CD4-positive, alpha-beta memory T cell (primary cell): ENCODE results near the gene CDKN1A. TPM values are rescaled to one million over a fixed set of nuclear protein-coding genes. Genes with fewer than 3 reads are reported as not detected.
A peak's percentile ranks its signal among the peaks of the same experiment; 100 is the strongest.

Experiments
- CTCF ChIA-PET: fragments of 350-600 bp; sonication (Branson Sonifier 250); formaldehyde crosslinking; loops from one replicate; lab custom pipeline; 2021; ENCODE audit warnings: inconsistent platforms; ENCODE audit not compliant: partially characterized antibody; lab: Charles Lee
- POLR2A ChIA-PET: fragments of 350-600 bp; sonication (Branson Sonifier 250); formaldehyde crosslinking; loops from one replicate; lab custom pipeline; 2021; ENCODE audit not compliant: partially characterized antibody; lab: Charles Lee
- DNase-seq, 5 donors: peaks; one replicate each; pipeline versions ENCODE4 v3.0.0 to v3.0.0-alpha.2; 2020 to 2022; ENCODE audit warnings: mixed read lengths in 1 of 5
- H3K27ac ChIP-seq: one replicate; pipeline ENCODE4 v1.7.0; 2013; ENCODE audit warnings: low read depth, low read length
- H3K27me3 ChIP-seq: 2 replicates; pipeline ENCODE4 v1.7.0; 2013; ENCODE audit warnings: mild to moderate bottlenecking, low read length, moderate library complexity; ENCODE audit not compliant: insufficient read depth
- H3K36me3 ChIP-seq: 2 replicates; pipeline ENCODE4 v1.7.0; 2013; ENCODE audit warnings: mild to moderate bottlenecking, low read length, moderate library complexity; ENCODE audit not compliant: insufficient read depth
- H3K4me1 ChIP-seq: 2 replicates; pipeline ENCODE4 v1.7.0; 2013; ENCODE audit warnings: mild to moderate bottlenecking, low read length, moderate library complexity; ENCODE audit not compliant: insufficient read depth
- H3K4me3 ChIP-seq, 2 donors: one replicate each; pipeline ENCODE4 v1.7.0; 2013; ENCODE audit warnings: low read length in 2 of 2, mild to moderate bottlenecking in 1 of 2
- H3K9me3 ChIP-seq, 2 donors: one replicate each; pipeline ENCODE4 v1.7.0; 2013; ENCODE audit warnings: low read length in 2 of 2, control low read depth in 1 of 2; ENCODE audit not compliant: control insufficient read depth in 1 of 2
- H3K27ac Mint-ChIP-seq, 7 donors: one replicate each; pipeline ENCODE4 v1.8.0; 2020 to 2021; ENCODE audit warnings: mixed read lengths in 7 of 7, mild to moderate bottlenecking in 6 of 7, inconsistent platforms in 3 of 7, moderate library complexity in 3 of 7
- H3K27me3 Mint-ChIP-seq, 2 donors: one replicate each; pipeline ENCODE4 v1.8.0; 2020 to 2021; ENCODE audit warnings: mixed read lengths in 2 of 2
- H3K36me3 Mint-ChIP-seq, 2 donors: one replicate each; pipeline ENCODE4 v1.8.0; 2020 to 2021; ENCODE audit warnings: mixed read lengths in 2 of 2, inconsistent platforms in 1 of 2, mild to moderate bottlenecking in 1 of 2
- H3K4me1 Mint-ChIP-seq, 4 donors: one replicate each; pipeline ENCODE4 v1.8.0; 2020 to 2021; ENCODE audit warnings: mixed read lengths in 4 of 4, mild to moderate bottlenecking in 1 of 4
- H3K4me3 Mint-ChIP-seq, 8 donors: one replicate each; pipeline ENCODE4 v1.8.0; 2020 to 2021; ENCODE audit warnings: mixed read lengths in 8 of 8, mild to moderate bottlenecking in 7 of 8, moderate library complexity in 6 of 8, inconsistent platforms in 3 of 8
- H3K9me3 Mint-ChIP-seq, 8 donors: one replicate each; pipeline ENCODE4 v1.8.0; 2020 to 2021; ENCODE audit warnings: mixed read lengths in 8 of 8, mild to moderate bottlenecking in 5 of 8, inconsistent platforms in 3 of 8, moderate library complexity in 1 of 8
- intact Hi-C: fragments of 100-400 bp; cut with micrococcal nuclease; formaldehyde crosslinking; loops from one replicate; pipeline ENCODE4 v1.15.1; 2023
- polyA plus RNA-seq, 2 donors: library from polyadenylated mRNA; unstranded; fragments of 300-500 nt; fragmentation: Illumina TruSeq; gene quantifications; one replicate each; pipeline ENCODE4 v1.2.3, GENCODE V29; 2021
- total RNA-seq, 2 experiments: library from RNA; stranded (reverse); gene quantifications; one replicate each; pipeline ENCODE4 v1.2.3, GENCODE V29; 2021

Gene CDKN1A
- total and polyA plus RNA-seq, 4 experiments from 2014 or later: 3.3 to 20.6 (median 11.7) TPM

DNA sequence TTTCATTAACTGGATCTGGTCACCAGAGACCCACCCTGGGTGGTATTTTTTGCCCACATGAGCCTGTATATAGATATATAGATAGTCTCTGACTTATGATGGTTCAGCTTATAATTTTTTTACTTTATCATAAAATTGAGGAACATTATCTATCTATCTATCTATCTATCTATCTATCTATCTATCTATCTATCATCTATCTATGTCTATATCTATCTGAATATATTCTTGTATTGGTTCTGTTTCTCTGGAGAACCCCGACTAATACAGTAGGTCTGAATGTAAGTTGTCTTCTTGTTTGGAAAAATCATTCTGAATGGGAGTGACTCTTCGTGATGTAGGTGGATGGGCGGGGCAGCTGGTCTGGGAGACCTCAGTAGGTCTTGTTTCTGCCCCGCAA is 13.3 kb upstream of the CDKN1A start:
- no peak overlapping the region for H3K4me3 ChIP-seq
- H3K4me1 ChIP-seq: no peaks in the 10 kb centered on the region
- no peak overlapping the region for H3K4me3 Mint-ChIP-seq
- CTCF ChIA-PET: interaction anchor here (0.6 to 1.5 kb wide), 3 partner anchors 9 to 419 kb away, joined by 3 to 4 read pairs (median 3); no protein-coding TSS in a partner anchor
- DNase-seq: no peak
- H3K27ac Mint-ChIP-seq: no peak overlapping the region
- H3K36me3 Mint-ChIP-seq: no peaks in the 10 kb centered on the region
- peaks cover under 1 to 3% of the 10 kb centered on the region in 2 donors for H3K27me3 Mint-ChIP-seq
- H3K4me1 Mint-ChIP-seq: peaks cover 5 to 10% (median 8%) of the 10 kb centered on the region in 4 donors
- peaks cover 9% of the 10 kb centered on the region for H3K27me3 ChIP-seq
- no peaks in the 10 kb centered on the region for H3K9me3 ChIP-seq
- no peak overlapping the region for H3K27ac ChIP-seq
- POLR2A ChIA-PET: no interaction called here
- no peaks in the 10 kb centered on the region for H3K36me3 ChIP-seq
- H3K9me3 Mint-ChIP-seq: no peaks in the 10 kb centered on the region
- intact Hi-C loops: no loop called here

GRCh38 chr6:36666287-36666686 is 12.2 kb upstream of the CDKN1A start:
- no peaks in the 10 kb centered on the region for H3K36me3 Mint-ChIP-seq
- peaks cover 0 to 2% (median 0%) of the 10 kb centered on the region in 8 donors for H3K9me3 Mint-ChIP-seq
- peaks cover 0 to 3% of the 10 kb centered on the region in 2 donors for H3K27me3 Mint-ChIP-seq
- Histone ChIP-seq H3K4me3 (no peak overlapping the region), H3K9me3 (no peaks in the 10 kb centered on the region), H3K36me3 (no peaks in the 10 kb centered on the region), H3K27me3 (no peaks in the 10 kb centered on the region), H3K27ac (no peak overlapping the region), H3K4me1 (no peaks in the 10 kb centered on the region)
- H3K4me1 Mint-ChIP-seq: peaks cover 5 to 10% (median 8%) of the 10 kb centered on the region in 4 donors
- intact Hi-C loops: no loop called here
- DNase-seq: no peak
- ChIA-PET CTCF (interaction anchor here (0.6 to 1.4 kb wide), 3 partner anchors 14 to 361 kb away, joined by 3 to 6 read pairs (median 3); no protein-coding TSS in a partner anchor), POLR2A (no interaction called here)
- H3K4me3 Mint-ChIP-seq: no peak overlapping the region
- no peak overlapping the region for H3K27ac Mint-ChIP-seq

- intact Hi-C loops: no loop called here
- no peaks in the 10 kb centered on the region for H3K27me3 ChIP-seq
- Mint-ChIP-seq H3K36me3 (no peaks in the 10 kb centered on the region), H3K27ac (no peak overlapping the region), H3K27me3 (peaks cover 0 to 3% of the 10 kb centered on the region in 2 donors), H3K4me1 (peaks cover 5 to 10% (median 8%) of the 10 kb centered on the region in 4 donors), H3K9me3 (peaks cover 0 to 2% (median 0%) of the 10 kb centered on the region in 8 donors), H3K4me3 (no peak overlapping the region)
- POLR2A ChIA-PET: no interaction called here
- H3K36me3 ChIP-seq: no peaks in the 10 kb centered on the region
- CTCF ChIA-PET: interaction anchor here (0.6 to 1.4 kb wide), 4 partner anchors 13 to 1827 kb away, joined by 3 to 6 read pairs (median 3); no protein-coding TSS in a partner anchor
- no peak for DNase-seq
- no peak overlapping the region for H3K27ac ChIP-seq
- H3K4me3 ChIP-seq: no peak overlapping the region
- no peaks in the 10 kb centered on the region for H3K4me1 ChIP-seq
- H3K9me3 ChIP-seq: no peaks in the 10 kb centered on the region
Measured at GRCh38 chr6:36666826-36667591, 11.5 kb upstream of the CDKN1A start.

- Mint-ChIP-seq H3K36me3 (no peaks in the 10 kb centered on the region), H3K27ac (no peak overlapping the region), H3K9me3 (peaks cover 0 to 2% (median 0%) of the 10 kb centered on the region in 8 donors), H3K4me3 (no peak overlapping the region), H3K27me3 (no peaks in the 10 kb centered on the region), H3K4me1 (peaks cover 0 to 2% (median 0%) of the 10 kb centered on the region in 4 donors)
- Histone ChIP-seq H3K27me3 (no peaks in the 10 kb centered on the region), H3K36me3 (no peaks in the 10 kb centered on the region), H3K4me1 (no peaks in the 10 kb centered on the region), H3K4me3 (no peak overlapping the region), H3K27ac (no peak overlapping the region), H3K9me3 (no peaks in the 10 kb centered on the region)
- POLR2A ChIA-PET: no interaction called here
- no peak for DNase-seq
- CTCF ChIA-PET: interaction anchor here (1.2 kb wide), 1 partner anchor 10 kb away, joined by 5 read pairs; the partner anchor contains the start of gene CDKN1A
- intact Hi-C loops: no loop called here
Measured at GRCh38 chr6:36668591-36668990, 9.9 kb upstream of the CDKN1A start.

GRCh38 chr6:36669002-36669401 is 9.5 kb upstream of the CDKN1A start:
- CTCF ChIA-PET: interaction anchor here (1.1 to 1.2 kb wide), 2 partner anchors 9 to 328 kb away, joined by 3 to 5 read pairs; partner anchors contain the start of gene CDKN1A

DNA sequence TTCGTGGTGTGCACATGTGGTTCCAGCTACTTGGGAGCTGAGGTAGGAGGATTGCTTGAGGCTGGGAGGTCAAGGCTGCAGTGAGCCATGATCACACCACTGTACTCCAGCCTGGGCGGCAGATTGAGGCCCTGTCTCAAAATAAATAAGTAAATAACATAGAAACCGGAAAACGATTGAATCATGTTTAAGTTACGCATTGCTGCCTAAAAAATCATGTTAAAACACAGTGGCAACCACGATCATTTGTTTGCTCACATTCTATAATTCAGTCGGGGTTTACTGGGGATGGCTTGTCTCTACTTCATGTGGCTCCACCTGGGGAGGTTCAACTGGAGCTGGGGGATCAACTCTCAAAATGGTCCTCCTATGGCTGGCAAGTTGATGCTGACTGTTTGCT is 8.2 kb upstream of the CDKN1A start:
- ChIA-PET POLR2A (no interaction called here), CTCF (interaction anchor here (0.6 to 1.1 kb wide), 2 partner anchors 329 to 372 kb away, joined by 3 read pairs; no protein-coding TSS in a partner anchor)
- H3K4me1 ChIP-seq: no peaks in the 10 kb centered on the region
- no peak overlapping the region for H3K4me3 Mint-ChIP-seq
- no peaks in the 10 kb centered on the region for H3K4me1 Mint-ChIP-seq
- H3K9me3 Mint-ChIP-seq: peaks cover 0 to 2% (median 0%) of the 10 kb centered on the region in 8 donors
- H3K36me3 Mint-ChIP-seq: no peaks in the 10 kb centered on the region
- H3K36me3 ChIP-seq: no peaks in the 10 kb centered on the region
- DNase-seq: no peak
- H3K4me3 ChIP-seq: no peak overlapping the region
- no peaks in the 10 kb centered on the region for H3K27me3 Mint-ChIP-seq
- no peaks in the 10 kb centered on the region for H3K27me3 ChIP-seq
- no peak overlapping the region for H3K27ac ChIP-seq
- intact Hi-C loops: no loop called here
- H3K9me3 ChIP-seq: no peaks in the 10 kb centered on the region
- no peak overlapping the region for H3K27ac Mint-ChIP-seq

More at GRCh38 chr6:36669002-36669401, 9.5 kb upstream of the CDKN1A start:
- POLR2A ChIA-PET: no interaction called here
- Mint-ChIP-seq H3K4me3 (no peak overlapping the region), H3K36me3 (no peaks in the 10 kb centered on the region), H3K9me3 (peaks cover 0 to 2% (median 0%) of the 10 kb centered on the region in 8 donors), H3K4me1 (peaks cover 0 to 2% (median 0%) of the 10 kb centered on the region in 4 donors), H3K27me3 (no peaks in the 10 kb centered on the region), H3K27ac (no peak overlapping the region)
- Histone ChIP-seq H3K9me3 (no peaks in the 10 kb centered on the region), H3K4me1 (no peaks in the 10 kb centered on the region), H3K27ac (no peak overlapping the region), H3K4me3 (no peak overlapping the region), H3K36me3 (no peaks in the 10 kb centered on the region), H3K27me3 (no peaks in the 10 kb centered on the region)
- intact Hi-C loops: no loop called here
- DNase-seq: no peak

DNA sequence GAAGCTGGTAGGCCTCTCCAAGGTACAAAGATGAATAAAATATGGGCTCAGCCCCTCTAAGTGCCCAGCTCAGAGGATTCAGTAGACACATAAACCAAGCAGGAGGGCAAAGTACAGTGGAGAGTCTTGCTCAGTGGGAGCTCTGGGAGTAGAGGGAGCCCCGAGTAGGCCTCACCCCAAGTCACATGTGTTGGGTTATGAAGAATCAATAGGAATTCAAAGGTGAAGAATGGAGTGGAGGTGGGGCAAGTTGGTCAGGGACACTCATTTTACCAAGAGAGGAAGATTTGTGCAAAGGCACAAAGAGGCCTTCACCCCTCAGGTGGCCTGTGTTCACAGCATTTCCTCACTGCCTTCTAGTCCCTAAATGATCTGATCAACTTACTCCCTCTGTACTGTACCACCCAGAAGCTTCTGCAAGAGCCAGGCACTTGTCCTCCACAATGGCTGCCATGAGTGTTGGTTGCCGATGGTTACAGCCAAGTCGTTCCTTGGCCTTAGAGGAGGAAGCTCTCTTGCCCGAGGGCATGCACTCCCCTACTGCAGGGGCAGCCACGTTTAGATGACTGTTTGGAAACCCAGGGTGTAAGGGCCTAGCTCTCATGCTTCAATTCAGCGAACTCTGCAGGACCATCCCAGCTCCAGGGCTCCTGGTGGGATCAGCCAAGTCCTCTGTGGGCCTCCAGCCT is 6.7 kb upstream of the CDKN1A start:
- DNase-seq: no peak

More for the DNA sequence above, 6.7 kb upstream of the CDKN1A start:
- Histone ChIP-seq H3K9me3 (no peaks in the 10 kb centered on the region), H3K27me3 (no peaks in the 10 kb centered on the region), H3K36me3 (no peaks in the 10 kb centered on the region), H3K4me3 (no peak overlapping the region), H3K4me1 (no peaks in the 10 kb centered on the region), H3K27ac (no peak overlapping the region)
- H3K4me1 Mint-ChIP-seq: peaks cover 0 to 7% (median 4%) of the 10 kb centered on the region in 4 donors
- no peaks in the 10 kb centered on the region for H3K27me3 Mint-ChIP-seq
- no peaks in the 10 kb centered on the region for H3K36me3 Mint-ChIP-seq
- POLR2A ChIA-PET: no interaction called here
- intact Hi-C loops: no loop called here
- H3K4me3 Mint-ChIP-seq: peak overlapping the region in 1 of 8 donors; percentile 29
- CTCF ChIA-PET: interaction anchor here (0.8 kb wide), 1 partner anchor 53 kb away, joined by 3 read pairs; no protein-coding TSS in a partner anchor
- H3K27ac Mint-ChIP-seq: no peak overlapping the region
- peaks cover 0 to 2% (median 0%) of the 10 kb centered on the region in 8 donors for H3K9me3 Mint-ChIP-seq
